GM12872 (cell line): ENCODE results near the gene POP5.

Experiments used
- CTCF ChIP-seq: IDR thresholded peaks from 3 replicates; pipeline ENCODE4 v1.5.1; 2011; ENCODE audit warnings: low read depth, mild to moderate bottlenecking, low read length, moderate library complexity; ENCODE audit not compliant: insufficient read depth

The POP5 gene

GRCh38 chr12:120532701-120533238 lies 48.4 kb downstream of the POP5 start:
- TF ChIP-seq CTCF, result no peak

GRCh38 chr12:120529641-120530417 lies 51.4 kb downstream of the POP5 start:
- TF ChIP-seq CTCF, result no peak

GRCh38 chr12:120528861-120529525 lies 52.2 kb downstream of the POP5 start, which contains the start of gene COQ5:
COQ5 (minus strand) TSS chr12:120529158; CDS start chr12:120529141, 17 bp downstream.
- no peak for TF ChIP-seq CTCF
